IPS DF 6.9 (cell line): ENCODE data around the gene COX18.

ENCODE experiments used
- DNase-seq: peaks from one replicate; pipeline ENCODE4 v3.0.0-alpha.2; 2013; ENCODE audit warnings: low read depth, low spot score
- H3K27ac ChIP-seq: one replicate; pipeline ENCODE4 v1.5.1; 2013; ENCODE audit warnings: low read length, control low read depth
- H3K27me3 ChIP-seq: 2 replicates; pipeline ENCODE4 v1.6.1; 2013; ENCODE audit warnings: mild to moderate bottlenecking, low read length; ENCODE audit not compliant: control insufficient read depth, insufficient read depth
- H3K36me3 ChIP-seq: 2 replicates; pipeline ENCODE4 v1.6.1; 2013; ENCODE audit warnings: low read length; ENCODE audit not compliant: control insufficient read depth, insufficient read depth
- H3K4me1 ChIP-seq: 2 replicates; pipeline ENCODE4 v1.6.1; 2013; ENCODE audit warnings: low read length; ENCODE audit not compliant: control insufficient read depth, insufficient read depth
- H3K4me3 ChIP-seq: 2 replicates; pipeline ENCODE4 v1.5.1; 2013; ENCODE audit warnings: mild to moderate bottlenecking, low read length
- H3K9me3 ChIP-seq: 2 replicates; pipeline ENCODE4 v1.6.1; 2013; ENCODE audit warnings: low read length, inconsistent platforms; ENCODE audit not compliant: control insufficient read depth, insufficient read depth
- WGBS: extraction: QIAGEN DNeasy Blood & Tissue Kit; methylation state at CpG from one replicate; pipeline ENCODE4 v1.1.7; 2013; ENCODE audit warnings: mixed read lengths, missing lambda C conversion rate; ENCODE audit not compliant: insufficient read length, insufficient coverage; 5-methylcytosine and 5-hydroxymethylcytosine counted together

The COX18 gene

DNA sequence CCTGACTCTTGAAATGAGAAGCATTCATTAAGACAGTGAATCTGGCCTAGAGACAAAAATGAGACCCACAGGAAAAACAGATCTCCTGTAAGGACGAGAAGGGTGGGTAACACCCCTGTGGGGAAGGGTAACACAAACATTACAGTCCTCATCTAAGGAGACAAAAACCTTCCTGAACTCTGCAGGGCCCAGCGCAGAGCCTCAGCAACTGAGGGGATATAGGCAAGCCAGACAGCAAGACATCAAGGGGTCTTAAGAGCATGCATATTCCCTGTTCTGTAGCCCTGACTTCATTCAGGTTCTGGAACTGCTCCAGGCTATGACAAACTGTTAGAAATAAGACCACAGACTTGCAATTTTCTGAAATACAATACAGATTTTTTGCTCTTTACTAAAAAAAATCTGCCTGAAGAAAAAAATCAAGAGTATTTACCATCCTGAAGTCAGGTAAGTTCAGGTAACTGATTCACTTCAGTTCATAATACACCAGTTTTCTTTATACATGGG, 15.5 kb downstream of the COX18 start:
- no peak for DNase-seq
- no peaks in the 10 kb centered on the region; the same call in 1 of the 2 replicates for H3K4me1 ChIP-seq
- H3K9me3 ChIP-seq, result no peaks in the 10 kb centered on the region
- H3K27me3 ChIP-seq, result no peaks in the 10 kb centered on the region
- H3K4me3 ChIP-seq, result no peak overlapping the region
- H3K36me3 ChIP-seq, result no peaks in the 10 kb centered on the region; the same call in 1 of the 2 replicates
- WGBS, result no CpG with 5 or more reads among the region's 2 CpGs
- H3K27ac ChIP-seq, result no peak overlapping the region

DNA sequence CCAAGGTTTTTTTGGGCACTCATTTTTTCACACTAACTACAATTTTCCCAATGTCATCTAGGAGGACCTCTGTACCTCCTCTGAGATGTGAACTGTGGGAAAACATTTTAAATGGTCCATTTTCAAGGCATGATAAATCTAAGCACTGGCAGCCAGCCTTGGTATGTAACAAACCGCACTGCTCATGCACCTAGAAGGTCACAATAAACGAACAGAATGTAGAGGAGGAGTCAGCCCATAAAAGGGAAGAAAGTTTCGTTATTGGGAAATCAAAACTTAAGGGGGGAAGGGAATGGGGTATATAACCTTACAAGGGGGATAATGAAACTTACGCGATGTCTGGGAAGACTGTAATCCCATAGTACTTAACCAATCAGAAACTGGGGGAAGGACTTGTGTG, 16.4 kb downstream of the COX18 start:
- no peaks in the 10 kb centered on the region for H3K36me3 ChIP-seq
- H3K4me3 ChIP-seq, result no peak overlapping the region
- no peaks in the 10 kb centered on the region; the same call in 1 of the 2 replicates for H3K4me1 ChIP-seq
- no peaks in the 10 kb centered on the region for H3K27me3 ChIP-seq
- no peaks in the 10 kb centered on the region for H3K9me3 ChIP-seq
- DNase-seq, result no peak
- no peak overlapping the region for H3K27ac ChIP-seq
- no CpG with 5 or more reads among the region's 5 CpGs for WGBS

DNA sequence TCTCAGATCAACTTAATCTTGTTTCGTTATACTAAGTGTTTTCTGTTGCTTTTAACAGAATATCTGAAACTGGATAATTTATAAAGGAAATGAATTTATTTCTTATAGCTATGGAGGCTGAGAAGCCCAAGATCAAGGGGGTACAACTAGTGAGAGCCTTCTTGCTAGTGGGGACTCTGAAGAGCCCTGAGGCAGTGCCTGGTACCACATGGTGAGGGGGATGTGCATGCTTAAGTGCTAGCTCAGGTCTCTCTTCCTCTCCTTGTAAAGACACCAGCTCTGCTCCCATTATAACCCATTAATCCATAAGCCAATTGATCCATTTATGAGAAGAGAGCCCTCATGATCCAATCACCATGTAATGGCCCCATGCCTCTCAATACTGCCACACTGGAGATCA, 17.9 kb downstream of the COX18 start:
- DNase-seq, result no peak
- no peak overlapping the region for H3K27ac ChIP-seq
- no peak overlapping the region for H3K4me3 ChIP-seq
- no CpG with 5 or more reads among the region's 1 CpG for whole genome bisulfite sequencing
- no peaks in the 10 kb centered on the region for H3K36me3 ChIP-seq
- H3K4me1 ChIP-seq, result no peaks in the 10 kb centered on the region; the same call in 1 of the 2 replicates
- no peaks in the 10 kb centered on the region for H3K9me3 ChIP-seq
- H3K27me3 ChIP-seq, result no peaks in the 10 kb centered on the region

DNA sequence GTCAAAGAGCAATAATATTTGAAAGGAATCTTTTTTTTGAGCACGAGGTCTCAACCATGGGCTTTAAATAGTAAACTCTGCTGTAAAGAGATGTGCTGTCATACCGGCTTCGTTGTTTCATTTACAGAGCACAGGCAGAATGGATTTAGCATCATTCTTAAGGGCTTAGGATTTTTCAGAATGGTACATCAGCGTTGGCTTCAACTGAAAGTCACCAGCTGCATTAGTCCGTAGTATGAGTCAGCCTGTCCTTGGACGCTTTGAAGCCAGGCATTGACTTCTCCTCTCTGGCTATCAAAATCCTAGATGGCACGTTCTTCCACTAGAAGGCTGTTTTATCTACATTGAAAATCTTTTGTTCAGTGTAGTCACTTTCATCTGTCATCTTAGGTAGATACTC, 23.6 kb downstream of the COX18 start:
- Histone ChIP-seq H3K4me1 (no peaks in the 10 kb centered on the region), H3K27me3 (no peaks in the 10 kb centered on the region), H3K27ac (no peak overlapping the region), H3K36me3 (no peaks in the 10 kb centered on the region), H3K4me3 (no peak overlapping the region), H3K9me3 (no peaks in the 10 kb centered on the region)
- DNase-seq, result no peak
- WGBS, result no CpG with 5 or more reads among the region's 7 CpGs

DNA sequence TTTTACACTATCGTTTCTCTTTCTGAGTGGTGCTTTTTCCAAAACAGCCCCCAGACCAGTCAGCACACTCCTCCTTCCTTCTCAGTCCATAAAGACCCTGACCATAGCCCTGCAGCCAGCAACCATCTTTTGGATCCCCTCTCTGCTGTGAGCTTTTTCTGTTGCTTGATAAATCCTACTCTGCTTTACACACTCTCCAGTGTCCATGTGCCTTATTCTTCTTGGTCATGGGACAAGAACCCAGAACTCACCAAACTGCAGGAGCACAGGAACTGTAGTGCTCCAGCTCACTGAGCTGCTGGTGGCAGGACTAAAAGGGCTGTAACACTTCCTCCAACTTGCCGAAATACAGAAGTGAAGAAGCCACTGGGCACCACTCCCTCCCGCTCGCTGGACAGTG, 32.5 kb downstream of the COX18 start:
- no peaks in the 10 kb centered on the region for H3K36me3 ChIP-seq
- no peak overlapping the region for H3K27ac ChIP-seq
- H3K27me3 ChIP-seq, result no peaks in the 10 kb centered on the region
- H3K9me3 ChIP-seq, result peaks cover 5% of the 10 kb centered on the region
- H3K4me3 ChIP-seq, result no peak overlapping the region
- no peak for DNase-seq
- no peaks in the 10 kb centered on the region for H3K4me1 ChIP-seq
- no CpG with 5 or more reads among the region's 4 CpGs for WGBS

DNA sequence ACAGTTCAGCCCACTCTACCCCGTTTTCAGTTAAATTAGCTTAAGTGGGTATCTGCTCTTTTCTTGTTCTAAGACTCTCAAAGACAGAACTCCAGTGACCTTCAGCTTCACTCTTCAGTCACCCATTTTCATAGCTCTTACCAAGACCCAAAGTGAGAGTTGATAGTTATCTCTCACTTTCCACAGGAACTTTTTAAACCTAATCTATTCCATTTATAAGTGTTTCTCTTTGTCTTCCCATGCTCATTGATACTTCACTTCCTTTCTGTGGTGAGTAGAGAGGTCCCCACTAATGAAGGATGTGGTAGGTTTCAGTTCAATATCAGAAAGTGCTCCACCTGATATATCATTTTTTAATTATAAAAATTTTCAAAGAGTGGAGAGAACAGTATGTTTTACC, 33.4 kb downstream of the COX18 start:
- no peak overlapping the region for H3K4me3 ChIP-seq
- DNase-seq, result no peak
- H3K27me3 ChIP-seq, result no peaks in the 10 kb centered on the region
- H3K4me1 ChIP-seq, result no peaks in the 10 kb centered on the region
- no CpG with 5 or more reads among the region's 1 CpG for WGBS
- no peak overlapping the region for H3K27ac ChIP-seq
- peaks cover 5% of the 10 kb centered on the region for H3K9me3 ChIP-seq
- H3K36me3 ChIP-seq, result no peaks in the 10 kb centered on the region

DNA sequence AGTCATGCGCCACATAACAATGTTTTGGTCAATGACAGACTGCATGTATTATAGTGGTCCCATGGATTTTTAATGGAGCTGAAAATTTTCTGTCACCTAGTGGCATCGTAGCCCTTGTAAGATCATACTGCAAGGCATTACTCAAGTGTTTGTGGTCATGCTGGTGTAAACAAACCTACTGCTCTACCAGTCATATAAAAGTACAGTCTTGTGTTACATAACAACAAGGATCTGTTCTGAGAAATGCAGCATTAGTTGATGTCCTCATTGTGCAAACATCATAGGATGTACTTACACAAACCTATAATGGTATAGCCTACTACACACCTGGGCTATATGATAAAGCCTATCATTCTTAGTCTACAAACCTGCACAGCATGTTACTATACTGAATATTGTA, 34.6 kb downstream of the COX18 start:
- Histone ChIP-seq H3K27ac (no peak overlapping the region), H3K4me1 (no peaks in the 10 kb centered on the region), H3K4me3 (no peak overlapping the region), H3K9me3 (peaks cover 5% of the 10 kb centered on the region), H3K27me3 (no peaks in the 10 kb centered on the region), H3K36me3 (no peaks in the 10 kb centered on the region)
- WGBS, result no CpG with 5 or more reads among the region's 2 CpGs
- no peak for DNase-seq

DNA sequence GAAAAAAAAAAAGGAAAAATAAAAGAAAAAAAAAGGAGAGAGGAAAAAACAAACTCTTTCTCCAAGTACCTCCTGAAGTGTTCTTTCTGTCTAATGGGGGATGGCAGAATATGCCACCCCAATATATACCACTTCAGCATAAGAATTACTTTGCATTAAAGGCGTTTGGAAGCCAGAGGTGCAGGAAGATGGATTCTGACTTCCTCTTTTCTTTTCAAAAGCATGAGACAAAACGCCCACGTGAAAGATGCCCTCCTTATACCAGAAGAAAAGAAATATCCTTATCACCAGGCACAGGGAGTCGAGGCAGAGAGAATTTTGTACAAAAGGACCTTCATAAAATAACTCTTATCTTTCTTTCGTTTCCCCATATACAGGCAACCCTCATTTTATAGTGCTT, 40.9 kb downstream of the COX18 start:
- Histone ChIP-seq H3K27ac (no peak overlapping the region), H3K27me3 (no peaks in the 10 kb centered on the region), H3K36me3 (no peaks in the 10 kb centered on the region), H3K9me3 (no peaks in the 10 kb centered on the region), H3K4me1 (no peaks in the 10 kb centered on the region), H3K4me3 (no peak overlapping the region)
- WGBS, result no CpG with 5 or more reads among the region's 5 CpGs
- DNase-seq, result no peak

DNA sequence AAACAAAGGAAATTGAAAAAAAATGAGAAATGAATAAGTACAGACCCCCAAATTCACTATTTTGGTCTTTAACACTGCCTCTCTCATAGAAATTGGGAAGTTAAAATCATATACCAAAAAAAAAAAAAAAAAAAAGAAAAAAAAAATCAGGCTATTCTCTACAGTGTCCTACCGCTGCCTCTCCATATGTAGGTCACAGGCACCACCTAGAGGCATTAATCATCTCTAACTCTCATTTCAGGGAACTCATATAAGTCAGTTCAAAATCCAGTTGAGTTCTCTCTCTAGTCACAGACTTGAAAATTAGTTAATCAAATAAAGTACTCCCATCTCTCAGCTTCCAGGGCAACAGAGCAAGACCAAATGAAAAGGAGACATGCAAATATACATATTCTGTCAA, 47.9 kb downstream of the COX18 start:
- Histone ChIP-seq H3K4me3 (no peak overlapping the region), H3K4me1 (peaks cover 1% of the 10 kb centered on the region; the same call in 1 of the 2 replicates), H3K27ac (no peak overlapping the region), H3K36me3 (no peaks in the 10 kb centered on the region), H3K9me3 (no peaks in the 10 kb centered on the region), H3K27me3 (no peaks in the 10 kb centered on the region)
- DNase-seq, result peak; percentile 22
- WGBS, result no CpG with 5 or more reads among the region's 1 CpG

DNA sequence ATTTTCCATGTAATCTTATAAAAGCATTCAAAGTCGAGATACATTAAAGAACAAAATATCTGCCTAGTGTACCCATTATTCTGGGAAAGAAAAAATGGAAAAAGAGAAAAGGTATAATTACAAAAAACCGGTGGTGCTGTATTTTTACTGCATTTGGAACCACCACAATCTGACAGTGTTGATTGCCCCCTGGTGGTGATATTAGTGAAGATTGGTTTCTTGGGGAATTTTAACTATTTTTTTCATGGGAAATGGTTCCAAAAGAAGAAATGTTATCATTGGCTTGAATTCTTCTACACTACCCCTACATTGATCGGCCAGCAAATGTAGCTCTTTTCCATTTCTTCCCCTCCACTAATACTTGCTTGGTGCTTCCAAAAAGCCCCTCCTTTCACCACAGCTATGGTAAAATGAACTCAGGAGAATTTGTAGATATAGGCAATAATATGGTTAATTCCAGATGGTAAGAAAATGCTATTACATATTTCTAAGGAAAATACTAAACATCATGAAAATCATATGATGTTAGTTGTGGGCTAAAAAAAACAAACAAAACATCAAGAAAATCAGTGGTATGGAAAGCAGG, 50.0 kb downstream of the COX18 start:
- Histone ChIP-seq H3K4me1 (peaks cover 1% of the 10 kb centered on the region; the same call in 1 of the 2 replicates), H3K9me3 (no peaks in the 10 kb centered on the region), H3K36me3 (no peaks in the 10 kb centered on the region), H3K27me3 (no peaks in the 10 kb centered on the region), H3K4me3 (no peak overlapping the region), H3K27ac (no peak overlapping the region)
- WGBS, result no CpG with 5 or more reads among the region's 3 CpGs
- no peak for DNase-seq

DNA sequence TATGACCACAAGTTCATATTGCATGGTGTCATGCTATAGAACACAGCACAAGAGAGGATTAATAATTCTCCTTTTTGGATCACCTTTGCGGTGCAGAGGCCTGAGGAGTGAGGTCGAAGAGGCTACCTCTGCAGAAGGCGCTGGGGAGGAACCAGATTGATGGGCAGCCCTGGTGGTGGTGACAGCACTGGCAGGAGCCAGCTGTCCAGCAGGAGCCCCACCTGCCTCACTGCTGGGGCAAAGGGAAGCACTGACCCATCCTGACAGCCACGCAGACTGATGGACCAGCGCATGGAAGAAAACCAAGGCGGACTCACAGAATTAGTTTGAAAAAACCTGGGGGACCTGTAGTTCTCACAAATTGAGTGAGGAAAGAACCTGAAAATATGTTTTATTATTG, 50.9 kb downstream of the COX18 start:
- Histone ChIP-seq H3K27ac (no peak overlapping the region), H3K9me3 (no peaks in the 10 kb centered on the region), H3K36me3 (no peaks in the 10 kb centered on the region), H3K4me3 (no peak overlapping the region), H3K27me3 (no peaks in the 10 kb centered on the region), H3K4me1 (peaks cover 1% of the 10 kb centered on the region; the same call in 1 of the 2 replicates)
- no peak for DNase-seq
- no CpG with 5 or more reads among the region's 6 CpGs for WGBS
